IPS DF 19.7 (cell line): ENCODE data around the gene MYO5B.

ENCODE experiments used
- DNase-seq: peaks from one replicate; pipeline ENCODE4 v3.0.0-alpha.2; 2013; ENCODE audit warnings: low read depth, low spot score

The MYO5B gene

DNA sequence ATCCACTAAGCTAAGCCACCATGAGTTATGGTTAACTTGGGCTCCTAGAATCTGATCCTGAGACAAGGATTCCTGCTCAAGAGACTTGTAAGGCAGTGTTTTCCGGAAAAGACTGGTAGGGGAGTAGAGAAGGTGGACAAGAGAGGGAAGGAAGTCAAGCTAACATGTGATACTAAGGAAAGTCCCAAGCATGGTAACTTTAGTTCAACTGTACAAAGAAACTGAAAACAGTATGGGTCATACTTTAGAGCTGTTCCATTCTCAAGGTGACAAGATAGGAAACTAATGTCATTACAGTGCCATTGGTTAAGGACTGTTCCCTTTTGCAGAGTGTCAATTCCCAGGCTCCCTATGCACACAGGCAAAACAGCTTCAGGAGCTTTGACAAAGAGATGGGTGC, 5.8 kb downstream of the MYO5B start:
- DNase-seq: no peak

DNA sequence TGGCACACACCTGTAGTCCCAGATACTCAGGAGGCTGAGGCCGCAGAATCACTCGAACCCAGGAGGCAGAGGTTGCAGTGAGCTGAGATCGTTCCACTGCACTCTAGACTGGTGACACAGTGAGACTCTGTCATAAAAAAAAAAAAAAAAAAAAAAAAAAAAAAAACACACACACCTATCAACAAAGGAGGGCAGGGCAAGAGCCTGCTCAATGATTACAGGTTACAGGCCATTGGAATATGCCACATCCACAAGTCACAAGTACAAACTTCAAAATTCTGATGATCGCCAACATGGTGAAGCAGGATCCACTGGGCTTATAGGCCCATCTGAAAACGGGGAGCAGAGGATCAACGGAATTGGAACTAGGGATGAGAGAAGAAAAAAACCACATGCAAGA, 6.3 kb downstream of the MYO5B start:
- DNase-seq: no peak

DNA sequence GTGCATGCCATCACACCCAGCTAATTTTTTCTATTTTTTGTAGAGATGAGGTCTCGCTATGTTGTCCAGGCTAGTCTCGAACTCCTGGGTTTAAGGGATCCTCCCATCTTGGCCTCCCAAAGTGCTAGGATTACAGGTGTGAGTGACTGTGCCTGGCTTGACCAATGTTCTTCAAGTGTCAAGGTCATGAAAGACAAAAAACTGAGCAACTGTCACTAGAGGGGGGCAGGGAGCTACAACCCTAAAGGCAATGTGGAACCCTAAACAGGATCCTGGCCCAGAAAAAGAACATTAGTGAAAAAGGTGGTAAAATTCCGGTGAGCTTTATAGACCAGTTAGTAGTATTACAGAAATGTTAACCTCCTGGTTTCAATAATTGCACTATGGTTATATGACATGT, 7.3 kb downstream of the MYO5B start:
- no peak for DNase-seq

DNA sequence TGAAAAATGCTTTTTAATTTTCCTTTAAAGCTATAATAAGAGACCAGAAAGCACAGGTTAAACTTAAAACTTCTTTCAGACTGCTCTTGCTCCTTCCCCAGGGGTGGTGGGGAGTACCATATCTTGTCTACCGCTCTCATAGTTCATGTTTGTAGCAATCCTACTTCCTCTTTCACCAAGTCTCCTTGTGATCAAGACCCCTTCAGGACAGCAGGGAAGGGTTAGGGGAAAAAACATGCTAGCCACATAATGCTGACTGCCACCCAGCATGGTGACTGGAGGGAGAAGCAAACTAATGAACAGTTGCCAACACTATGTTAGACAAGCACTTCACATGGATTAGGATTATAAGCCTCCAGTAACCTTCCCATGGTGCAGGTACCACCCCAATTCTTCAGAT, 8.6 kb downstream of the MYO5B start:
- no peak for DNase-seq

DNA sequence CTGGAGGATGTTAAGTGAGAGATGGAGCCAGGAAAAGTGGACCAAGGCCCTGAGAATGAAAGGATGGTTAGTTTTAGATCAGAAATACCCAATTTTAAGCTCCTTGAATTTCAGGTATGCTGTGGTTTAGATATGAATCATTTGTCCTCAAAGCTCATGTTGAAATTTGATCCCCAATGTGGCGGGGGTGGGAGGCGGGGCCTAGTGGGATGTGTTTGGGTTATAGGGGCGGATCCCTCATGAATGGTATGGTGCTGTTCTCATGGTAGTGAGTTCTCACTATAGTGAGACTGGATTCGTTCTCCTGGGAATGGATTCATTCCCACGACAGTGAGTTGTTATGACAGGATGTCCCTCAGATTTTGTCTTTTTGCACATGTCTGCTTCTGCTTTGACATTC, 11.4 kb downstream of the MYO5B start:
- DNase-seq: no peak

DNA sequence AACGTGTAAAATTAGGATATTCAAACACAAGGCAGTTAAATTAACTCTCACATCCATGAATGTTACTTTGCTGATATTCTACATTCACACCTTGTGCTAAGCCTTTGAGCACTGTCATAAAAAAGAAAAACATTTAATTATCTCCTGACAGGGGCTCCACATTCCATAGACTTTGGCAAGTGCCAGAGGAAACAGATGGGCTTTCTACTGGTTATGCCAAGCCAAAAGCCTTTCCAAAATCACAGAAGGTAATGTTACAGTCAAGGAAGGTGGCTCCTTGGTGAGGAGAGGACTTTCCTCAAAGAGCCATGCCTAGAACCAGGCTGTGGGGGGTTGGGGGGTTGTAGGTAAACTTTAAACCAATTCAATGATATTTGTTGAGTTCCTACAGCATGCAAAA, 12.4 kb downstream of the MYO5B start:
- DNase-seq: no peak

DNA sequence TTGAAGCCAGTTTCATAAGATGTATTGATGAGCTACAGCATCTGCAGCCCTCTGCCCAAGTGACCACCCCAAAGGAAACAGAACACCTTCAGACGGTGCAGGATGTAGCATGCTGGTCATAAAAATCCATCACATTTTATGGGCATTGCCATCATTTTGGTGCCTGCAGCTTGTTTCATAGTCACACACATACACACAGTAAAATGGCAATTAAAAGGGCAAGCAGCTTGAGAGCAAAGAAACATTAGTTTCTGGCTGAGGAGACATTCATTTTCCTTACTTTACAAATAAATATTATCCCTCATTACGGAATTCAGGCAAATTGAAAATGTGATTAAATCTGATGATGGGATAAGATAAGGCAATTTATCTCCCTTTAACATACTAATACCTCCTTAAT, 13.4 kb downstream of the MYO5B start:
- DNase-seq: no peak

DNA sequence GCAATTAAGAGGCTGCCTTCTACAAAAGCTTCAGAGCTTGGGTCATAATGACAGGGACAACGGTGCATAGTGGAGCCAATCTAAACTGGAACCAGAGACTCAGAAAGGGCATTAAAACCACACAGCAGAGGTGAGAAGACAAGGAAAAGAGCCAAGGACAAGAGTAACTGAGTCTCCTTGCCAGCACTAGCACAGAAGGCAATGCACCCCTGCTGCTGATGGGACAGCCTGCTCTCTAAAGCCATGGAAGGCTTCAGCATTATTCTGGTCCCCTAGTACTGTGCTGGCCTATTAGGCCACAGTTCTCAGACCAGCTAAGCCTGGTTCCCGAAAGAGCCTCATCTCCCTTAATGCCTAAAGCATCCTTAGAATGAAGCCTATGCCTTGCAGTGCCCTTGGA, 15.5 kb downstream of the MYO5B start:
- DNase-seq: no peak

DNA sequence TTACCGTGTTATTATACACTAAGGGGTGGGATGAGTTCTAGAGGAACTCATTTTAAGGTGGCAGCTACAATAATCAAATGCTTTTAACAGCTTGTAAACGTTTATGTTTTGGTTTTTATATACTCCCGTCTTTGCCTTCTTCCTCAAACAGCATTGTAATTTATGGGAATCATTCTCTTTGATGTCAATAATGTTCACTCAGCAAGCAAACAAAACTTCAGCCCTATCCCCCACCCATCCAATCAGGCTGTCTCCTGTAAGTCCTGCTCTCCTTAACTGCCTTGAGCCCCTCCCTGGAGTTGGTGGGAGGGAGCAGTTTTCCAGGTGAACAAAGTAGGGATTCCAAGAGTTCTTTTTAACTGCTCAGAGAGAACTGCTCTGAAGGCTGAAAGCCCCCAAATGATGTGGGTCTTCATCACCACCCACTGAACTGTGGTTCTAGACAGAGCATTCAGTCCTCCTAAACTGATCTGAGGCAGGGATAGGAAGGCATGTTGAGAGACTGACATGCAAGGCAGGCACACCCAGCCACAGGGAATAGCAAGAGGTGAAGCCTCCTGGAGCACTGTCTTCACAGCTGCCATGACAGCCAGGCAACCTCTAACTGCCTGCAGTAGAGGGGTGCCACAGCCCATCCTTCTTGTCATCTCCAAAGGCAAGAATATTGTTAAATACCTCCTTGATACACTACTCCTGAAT, 17.5 kb downstream of the MYO5B start:
- no peak for DNase-seq

DNA sequence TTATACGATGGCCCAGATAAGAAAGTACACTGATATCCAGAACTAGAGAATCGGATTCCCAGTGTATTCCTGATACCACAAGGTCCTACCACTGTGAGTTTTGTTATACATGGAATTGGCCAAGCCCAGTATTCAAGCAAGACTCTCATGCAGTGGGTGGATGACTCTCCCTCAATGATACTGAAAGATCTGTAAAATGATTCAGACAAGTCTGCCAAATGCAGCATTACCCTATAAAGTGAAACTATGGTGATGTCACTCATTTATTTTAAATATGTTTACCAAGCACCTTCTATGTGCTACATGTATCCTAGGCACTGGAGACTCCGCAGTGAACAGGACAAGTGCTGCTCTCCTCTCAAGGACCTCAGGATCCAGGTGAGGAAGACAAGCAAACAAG, 22.6 kb downstream of the MYO5B start:
- DNase-seq: no peak

DNA sequence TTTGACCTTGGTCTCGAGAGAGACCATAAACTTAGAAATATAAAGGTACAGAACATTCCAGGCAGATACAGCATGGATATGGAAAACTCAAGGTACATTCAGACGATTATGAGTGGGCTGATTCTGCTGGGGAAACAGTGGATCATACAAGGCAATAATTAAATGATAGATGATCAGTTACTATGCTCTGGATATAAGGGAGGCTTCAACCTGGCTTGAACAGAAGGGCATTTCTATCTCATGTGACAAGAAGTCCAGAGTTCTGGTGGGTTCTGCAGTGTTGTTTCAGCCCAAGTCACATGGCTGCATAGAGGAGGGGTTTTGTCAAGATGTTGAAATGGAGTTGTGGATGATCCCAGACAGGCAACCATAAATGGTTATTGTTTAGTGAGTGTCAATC, 23.5 kb downstream of the MYO5B start:
- DNase-seq: no peak

DNA sequence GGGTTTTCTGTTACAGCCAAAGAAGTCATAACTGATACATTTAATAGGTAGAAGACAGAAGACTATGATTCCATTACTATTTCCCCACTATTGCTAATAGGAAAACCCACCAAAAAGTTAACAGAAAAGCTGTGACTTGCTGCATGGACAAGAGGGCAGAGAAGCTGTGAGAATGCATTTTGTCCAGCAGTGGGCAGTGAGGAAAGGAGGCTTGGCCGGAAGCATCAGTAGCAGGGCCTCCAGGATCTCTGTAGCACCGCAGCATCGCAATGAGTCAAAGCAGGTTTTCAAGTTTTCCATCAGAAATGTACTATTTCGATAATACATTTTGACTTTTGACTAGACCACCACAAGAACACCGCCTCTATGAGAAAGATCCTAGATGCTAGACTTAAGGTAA, 24.9 kb downstream of the MYO5B start:
- DNase-seq: no peak

DNA sequence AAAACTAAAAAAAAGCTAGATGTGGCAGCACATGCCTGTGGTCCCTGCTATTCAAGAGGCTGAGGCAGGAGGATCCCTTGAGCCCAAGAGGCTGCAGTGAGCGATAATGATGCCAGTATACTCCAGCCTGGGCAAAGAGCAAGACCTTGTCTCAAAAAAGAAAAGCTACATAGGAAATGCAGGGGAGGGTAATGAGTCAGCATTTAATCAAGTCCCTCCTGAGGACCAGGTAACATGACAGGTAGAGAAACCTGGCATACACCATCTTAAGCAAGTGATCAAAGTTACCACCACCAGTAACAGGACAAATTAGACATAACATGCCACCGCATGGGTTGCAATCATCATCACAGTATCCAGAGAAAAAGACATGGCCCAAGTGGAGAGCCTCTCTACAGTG, 25.8 kb downstream of the MYO5B start:
- no peak for DNase-seq

DNA sequence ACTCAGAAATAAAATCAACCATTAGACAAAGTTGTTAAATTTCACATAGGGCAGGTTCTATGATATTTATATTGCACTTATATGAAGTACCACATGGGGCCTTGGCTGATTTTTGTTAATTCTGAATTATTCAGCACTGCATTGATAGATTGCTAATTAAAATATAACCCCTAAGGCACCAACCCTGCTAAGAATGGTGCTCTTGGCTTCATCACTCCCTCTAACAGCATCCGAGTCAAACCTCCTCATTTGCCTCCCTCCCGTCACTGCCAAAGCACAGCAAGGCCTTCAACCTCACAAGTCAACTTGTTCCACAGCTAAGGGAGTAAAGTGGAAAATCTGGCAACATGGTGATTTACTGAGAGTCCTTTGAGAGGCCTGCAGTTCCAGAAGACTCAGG, 27.0 kb downstream of the MYO5B start:
- DNase-seq: no peak

DNA sequence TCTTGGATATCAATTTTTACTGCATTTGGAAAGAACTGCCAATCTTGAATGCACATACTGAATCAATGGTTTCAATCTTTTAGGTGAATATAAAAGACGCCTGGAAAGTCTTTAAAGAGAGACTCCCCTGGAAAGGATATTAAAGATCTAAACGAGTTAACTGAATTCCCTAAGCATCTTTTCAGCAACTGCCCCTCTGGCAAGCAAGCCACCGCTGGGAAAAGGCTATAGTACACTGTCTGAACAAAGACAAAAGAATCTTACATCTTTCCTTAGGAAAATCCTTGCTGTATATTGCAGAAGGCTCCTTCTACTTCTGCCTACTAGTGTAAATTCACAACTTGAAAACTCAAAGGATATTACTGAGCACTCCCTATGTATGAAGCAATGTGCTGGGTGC, 28.0 kb downstream of the MYO5B start:
- no peak for DNase-seq

DNA sequence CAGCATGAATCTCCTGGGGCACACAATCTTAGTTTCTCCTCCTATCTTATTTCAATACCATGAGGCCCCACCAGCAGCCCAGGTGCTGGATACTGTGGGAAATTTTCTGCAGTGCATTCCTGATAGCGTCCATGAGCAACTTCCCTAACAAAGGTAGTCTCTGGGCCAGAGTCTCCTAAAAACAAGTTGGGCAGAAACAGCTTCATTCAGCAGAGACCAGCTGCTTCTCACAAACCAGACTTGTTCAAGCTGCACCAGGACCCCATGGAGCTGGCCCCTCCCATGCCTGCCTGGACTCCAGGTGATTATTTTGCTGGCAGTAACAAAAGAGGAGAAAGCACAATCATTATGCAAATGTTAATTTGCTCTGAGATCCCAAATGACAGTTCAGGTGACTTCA, 31.4 kb downstream of the MYO5B start:
- no peak for DNase-seq

DNA sequence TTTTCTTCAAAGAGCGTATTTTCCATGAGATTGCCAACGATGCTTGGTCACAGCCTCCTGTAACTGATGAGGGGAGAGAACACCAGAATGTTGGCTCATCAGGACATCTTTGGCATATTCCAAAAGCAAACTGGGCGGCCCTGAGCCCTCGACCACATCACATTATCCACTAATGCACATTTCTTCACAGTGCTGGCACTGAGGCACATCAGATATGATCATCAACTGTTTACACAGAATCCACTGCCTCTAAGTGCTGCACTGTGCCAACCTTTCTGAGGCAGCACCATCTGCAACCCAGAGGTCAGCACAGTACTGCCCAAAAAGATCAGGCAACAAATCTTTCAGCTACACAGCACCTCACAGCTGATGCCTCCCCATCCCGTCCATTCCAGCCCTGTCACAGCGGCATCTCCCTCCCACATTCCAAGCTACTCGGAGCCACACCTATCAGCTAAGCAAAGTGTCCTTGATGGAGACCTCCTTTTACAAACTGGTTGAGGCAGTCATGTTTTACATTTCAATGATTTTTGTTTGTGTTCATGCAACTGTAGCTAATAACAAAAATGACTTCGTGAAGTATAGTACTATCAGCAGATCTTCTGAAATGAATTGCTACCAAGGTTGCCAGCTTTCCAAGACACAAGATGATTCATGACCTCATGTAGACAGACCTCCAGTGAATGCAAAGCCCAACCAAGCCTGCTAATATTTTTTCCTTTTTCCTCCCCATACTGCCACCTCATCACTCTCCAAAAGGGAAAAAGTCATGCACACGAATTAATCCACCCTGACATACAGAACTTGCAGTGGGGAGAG, 32.3 kb downstream of the MYO5B start:
- no peak for DNase-seq

DNA sequence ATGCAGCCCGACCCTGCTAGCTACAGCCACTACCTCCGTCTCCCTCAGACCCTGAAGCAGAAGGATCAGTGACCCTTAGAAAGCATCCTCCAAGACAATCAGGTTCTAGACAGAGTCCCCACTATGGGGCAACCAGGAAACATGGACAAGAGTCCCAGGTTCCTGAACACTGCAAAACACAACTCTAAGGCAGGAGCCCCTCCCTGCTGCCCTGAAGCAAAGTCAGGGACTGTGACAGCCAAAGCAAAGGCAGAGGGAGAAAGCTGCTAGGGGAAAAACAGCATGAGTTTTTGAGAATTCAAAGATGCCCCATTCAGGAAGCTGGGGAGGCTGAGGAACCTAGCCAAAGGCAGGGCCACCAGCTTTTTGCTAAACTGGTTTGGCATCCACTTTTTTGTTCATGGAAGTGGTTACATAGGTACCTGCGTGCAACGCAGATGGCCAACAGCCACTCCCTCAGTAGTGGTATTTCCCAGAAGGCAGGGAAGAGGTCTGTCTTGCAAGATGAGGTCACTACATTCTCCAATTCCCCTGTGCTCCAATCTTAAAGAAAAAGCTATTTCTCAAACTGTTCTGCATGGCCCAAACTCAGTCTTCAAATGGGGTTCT, 33.2 kb downstream of the MYO5B start:
- no peak for DNase-seq

DNA sequence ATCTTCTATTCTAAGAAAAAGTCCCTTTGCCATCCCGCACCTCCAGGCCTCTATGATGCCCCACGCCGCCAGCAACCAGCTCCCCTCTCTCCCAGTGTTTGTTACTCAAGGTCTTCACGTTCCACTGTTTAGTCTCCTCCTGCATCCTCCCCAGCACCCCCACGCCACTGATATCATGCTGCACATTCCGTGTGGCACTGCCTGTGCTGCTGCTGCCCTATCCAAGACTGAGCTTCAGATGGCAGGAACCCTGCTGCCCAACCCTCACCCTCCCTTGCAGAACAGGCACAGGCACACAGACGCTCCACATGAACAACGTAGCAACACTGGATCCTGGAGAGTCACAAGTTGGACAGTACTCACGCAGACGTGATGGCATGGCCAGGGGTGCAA, 35.3 kb downstream of the MYO5B start:
- DNase-seq: no peak

DNA sequence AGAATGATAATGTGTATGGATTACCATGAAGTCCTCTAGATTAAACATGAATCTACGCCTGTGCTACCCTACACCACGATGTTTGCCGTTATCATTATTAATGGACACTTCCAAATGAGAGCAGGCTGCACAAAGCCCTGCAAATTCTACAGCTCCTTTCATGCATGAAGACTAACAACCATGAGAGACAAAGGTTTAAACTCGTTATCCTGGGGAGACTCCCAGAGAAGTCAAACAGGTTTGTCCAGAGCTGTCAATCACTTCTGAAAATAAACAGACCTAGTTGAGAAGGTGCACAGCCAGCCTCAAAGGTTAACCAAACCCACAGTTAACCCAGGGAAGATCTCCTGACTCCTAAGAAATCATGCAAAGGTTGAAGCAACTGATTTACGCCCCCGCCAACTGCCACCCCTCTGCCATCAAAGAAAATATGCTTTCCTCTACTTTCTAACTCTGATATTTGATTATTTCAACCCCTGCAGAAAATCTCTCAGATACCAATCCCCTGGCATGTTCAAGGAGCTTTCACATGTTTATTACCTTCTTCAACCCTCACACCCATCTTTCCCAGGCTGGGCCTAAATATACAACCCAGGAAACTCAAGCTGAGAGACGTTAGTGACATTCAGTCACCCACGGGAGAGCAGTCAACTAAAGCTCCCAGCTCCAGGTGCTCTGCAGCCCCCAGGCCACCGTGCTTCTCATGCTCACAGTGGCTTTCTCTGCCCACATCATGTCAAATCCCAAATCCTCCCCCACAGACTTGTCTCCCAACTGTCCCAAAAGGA, 35.9 kb downstream of the MYO5B start:
- no peak for DNase-seq

DNA sequence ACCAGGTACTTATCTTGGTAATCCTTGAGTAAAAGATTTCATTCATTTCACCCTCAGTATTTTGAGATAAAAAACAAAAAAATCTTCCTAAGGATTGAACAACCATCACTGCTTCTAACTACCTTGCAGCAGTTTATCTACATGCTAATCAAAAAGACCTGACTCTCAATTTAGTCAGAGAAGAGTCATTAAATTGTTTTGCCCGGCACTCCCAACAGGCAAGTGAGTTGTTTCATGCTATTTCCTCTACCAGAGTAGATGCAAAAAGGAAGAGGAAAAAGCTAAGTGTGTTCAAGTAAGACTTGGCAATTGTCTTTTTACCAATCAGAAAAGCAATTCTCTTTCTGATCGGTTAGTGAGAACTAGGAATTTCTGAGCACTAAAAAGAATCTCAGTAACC, 39.5 kb downstream of the MYO5B start:
- DNase-seq: no peak

DNA sequence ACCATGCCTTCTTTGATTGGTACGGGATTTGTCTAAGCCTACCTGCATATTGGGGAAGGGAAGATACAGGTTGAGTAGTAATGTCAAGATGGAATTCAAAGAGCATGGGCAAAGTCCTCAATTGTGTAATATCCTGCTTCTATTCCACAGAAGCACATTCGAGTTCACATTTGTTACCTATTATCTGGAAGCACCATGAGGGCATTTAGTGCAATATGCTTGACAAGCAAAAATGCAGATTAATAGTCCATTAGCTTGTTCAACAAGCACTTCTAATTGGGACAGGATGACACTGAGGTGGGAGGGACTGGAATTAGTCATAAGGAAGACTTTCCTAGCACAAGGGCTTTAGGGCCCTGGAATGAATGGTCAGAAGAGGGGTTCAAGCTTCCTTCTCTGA, 40.5 kb downstream of the MYO5B start:
- DNase-seq: no peak
